GM18909 (cell line): ENCODE measurements around the gene ST3GAL3.
"Not testable (repeated sequence)": the region's sequence is repeated elsewhere in the genome, so short reads cannot be mapped to it uniquely, and the experiment has no call there.

Experiments used
- ATAC-seq: cut with Tn5 transposase; IDR thresholded peaks from one replicate; pipeline ENCODE4 v1.9.1; 2021; ENCODE audit warnings: mild to moderate bottlenecking; ENCODE audit not compliant: unreplicated experiment, poor library complexity

The ST3GAL3 gene

DNA sequence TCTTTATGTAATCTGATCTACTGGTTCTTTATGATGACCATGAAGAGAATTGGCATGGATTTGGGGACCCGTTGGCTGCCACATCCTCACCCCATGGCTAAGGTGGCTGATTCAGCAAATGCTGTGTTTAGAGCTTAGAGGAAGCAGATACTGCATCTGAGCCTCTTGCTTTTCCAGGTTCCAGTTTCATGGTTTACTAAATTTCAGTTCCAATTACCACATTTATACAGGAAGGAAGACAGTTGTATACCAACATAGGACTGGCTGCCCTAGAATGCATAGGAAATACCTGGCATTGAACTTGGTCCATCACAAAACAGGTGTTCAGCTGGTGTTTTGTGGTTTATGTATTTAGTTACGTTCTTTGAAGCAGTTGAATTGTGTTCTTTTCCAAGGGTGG lies 107.1 kb downstream of the ST3GAL3 start:
- ATAC-seq = no peak

DNA sequence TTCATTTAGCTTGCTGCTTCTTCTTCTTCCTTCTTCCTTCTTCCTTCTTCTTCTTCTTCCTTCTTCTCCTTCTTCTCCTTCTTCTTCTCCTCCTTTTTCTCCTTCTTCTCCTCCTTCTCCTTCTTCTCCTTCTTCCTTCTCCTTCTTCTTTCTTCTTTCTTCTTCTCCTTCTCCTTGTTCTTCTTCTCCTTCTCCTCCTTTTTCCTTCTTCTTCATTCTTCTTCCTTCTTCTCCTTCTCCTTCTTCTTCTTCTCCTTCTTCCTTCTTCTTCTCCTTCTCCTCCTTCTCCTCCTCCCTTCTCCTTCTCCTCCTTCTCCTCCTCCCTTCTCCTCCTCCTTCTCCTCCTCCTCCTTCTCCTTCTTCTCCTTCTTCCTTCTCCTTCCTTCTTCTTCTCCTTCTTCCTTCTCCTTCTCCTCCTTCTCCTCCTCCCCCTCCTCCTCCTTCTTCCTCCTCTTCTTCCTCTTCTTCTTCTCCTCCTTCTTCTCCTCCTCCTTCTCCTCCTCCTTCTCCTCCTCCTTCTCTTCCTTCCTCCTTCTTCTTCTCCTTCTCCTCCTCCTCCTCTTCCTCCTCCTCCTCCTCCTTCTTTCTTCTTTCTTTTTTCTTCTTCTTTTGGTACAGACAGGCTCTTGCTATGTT lies 110.1 kb downstream of the ST3GAL3 start:
- no peak for ATAC-seq

DNA sequence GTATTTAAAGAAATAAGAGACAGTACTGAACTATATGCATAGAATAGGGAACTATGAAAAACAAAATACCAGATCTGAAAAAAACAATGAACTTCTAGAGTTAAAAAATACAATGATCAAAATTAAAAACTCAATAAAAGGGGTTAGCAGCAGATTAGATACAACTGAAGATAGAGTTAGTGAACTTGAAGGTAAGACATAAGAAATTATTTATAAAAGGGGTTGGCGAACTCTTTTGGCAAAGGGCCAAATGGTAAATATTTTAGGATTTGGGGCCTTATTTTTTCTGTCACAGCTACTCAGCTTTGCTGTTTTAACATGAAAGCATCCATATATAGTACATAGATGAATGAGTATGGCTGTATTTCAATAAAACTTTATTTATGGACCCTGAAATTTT lies 111.4 kb downstream of the ST3GAL3 start:
- no peak for ATAC-seq

DNA sequence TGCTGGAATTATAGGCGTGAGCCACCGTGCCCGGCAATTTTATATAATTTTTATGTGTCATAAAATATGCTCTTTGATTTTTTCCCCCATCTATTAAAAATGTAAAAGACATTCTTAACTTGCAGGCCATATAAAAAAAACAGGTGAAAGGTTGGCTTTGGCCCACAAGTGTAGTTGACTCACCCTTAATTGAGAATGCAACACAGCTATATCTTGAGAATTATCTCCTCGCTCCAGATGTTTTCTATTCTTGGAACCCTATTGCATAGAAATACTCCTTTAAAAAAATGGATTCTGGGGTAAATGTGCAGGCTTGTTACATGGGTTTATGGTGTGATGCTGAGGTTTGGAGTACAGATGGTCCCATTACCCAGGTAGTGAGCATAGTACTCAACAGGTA lies 112.0 kb downstream of the ST3GAL3 start:
- no peak for ATAC-seq

DNA sequence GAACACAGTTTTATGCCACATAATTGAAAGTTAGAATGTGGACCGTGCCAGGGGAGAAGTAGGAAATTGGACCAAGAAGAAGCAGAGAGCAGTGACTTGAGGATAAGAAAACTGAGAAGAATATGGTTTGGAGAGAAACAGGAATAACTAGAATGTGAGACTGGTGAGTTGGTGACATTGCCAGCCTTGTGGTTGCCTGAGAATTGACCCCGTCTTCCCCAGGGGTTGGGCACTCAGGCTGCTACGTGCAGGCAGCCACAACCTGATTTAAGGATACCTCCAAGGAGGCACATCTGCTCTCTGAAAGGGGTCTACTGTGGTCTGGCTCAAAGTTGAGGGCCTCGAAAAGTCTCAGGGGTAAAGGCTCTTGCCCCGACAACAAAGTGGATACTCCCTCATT lies 114.1 kb downstream of the ST3GAL3 start:
- ATAC-seq = no peak

DNA sequence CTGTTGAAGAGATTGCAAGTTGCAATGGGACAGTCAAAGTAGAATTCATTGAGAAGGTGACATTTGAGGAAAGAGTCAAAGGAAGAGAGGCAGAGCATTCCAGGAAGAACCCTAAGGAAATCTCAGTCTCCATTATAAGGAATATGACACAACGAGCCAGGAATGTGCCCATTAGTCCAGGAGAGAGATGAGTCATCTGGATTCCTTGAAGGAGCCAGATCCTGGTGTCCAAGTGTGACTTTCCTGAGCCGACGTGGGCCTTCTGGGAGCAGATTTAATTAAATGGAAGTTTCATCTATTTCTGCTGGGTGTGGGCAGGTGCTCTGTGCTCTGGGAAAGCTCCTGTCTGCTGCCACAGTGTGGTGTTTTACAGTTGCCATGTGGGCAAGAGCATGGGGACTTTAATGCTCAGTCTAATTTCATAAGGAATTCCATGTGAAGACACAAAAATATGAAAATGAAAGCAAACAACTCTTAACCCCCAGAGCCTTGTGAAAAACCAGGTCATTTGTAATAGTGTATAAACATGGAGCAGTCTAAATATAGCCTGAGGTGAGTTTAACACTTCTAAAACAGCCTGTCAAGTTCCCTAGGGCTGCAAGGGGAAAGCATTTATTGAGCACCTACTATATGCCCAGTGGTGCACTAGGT lies 114.8 kb downstream of the ST3GAL3 start:
- ATAC-seq = no peak

DNA sequence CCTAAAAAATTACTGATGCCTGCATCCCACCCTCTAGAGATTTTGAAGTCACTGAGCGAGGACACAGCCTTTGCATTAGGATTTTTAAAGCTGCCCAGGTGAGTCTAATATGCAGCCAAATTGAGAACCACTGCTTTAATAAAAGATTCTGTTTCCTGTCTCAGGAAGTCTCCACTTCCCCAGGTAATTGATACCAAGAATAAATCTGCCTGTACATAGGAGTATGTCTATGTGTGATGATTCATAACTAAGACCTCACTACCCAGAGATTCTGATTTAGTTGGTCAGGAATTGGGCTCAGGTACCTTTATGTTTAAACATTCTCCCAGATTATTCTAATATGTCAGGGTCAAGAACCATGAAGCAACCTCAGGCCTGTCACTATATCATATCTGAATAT lies 117.5 kb downstream of the ST3GAL3 start:
- no peak for ATAC-seq

DNA sequence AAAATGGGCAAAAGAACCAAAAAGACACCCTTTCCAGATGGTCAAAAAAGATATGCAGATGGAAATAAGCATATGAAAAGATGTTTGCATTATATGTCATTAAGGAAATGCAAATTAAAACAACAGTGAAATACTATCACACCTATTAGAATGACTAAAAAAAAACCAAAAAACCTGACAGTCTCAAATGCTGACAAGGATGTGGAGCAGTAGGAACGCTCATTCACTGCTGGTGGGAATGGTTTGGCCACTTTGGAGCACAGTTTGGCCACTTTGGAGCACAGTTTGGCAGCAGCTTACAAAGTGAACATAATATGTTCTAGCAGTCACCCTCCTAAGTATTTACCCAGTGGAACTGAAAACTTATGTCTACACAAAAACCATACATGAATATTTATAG lies 121.2 kb downstream of the ST3GAL3 start:
- ATAC-seq = no peak

DNA sequence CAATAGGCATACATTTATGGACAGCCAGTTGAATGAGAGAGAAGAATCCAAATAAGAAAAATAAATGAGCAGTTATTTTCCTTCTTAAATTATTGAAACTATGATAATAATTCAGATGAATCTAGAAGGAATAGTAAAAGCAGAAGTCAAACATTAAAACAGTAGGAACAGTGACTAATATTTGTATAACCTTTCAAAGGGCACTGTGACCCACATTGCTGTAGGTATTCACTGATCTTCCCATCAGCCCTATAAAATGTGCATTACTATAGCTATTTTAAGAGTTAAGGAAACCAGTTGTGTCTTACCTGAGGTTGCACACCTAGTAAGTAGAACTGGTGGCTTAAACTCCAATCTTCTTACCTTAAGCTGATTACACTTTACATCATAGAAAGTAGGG lies 123.5 kb downstream of the ST3GAL3 start:
- no peak for ATAC-seq

DNA sequence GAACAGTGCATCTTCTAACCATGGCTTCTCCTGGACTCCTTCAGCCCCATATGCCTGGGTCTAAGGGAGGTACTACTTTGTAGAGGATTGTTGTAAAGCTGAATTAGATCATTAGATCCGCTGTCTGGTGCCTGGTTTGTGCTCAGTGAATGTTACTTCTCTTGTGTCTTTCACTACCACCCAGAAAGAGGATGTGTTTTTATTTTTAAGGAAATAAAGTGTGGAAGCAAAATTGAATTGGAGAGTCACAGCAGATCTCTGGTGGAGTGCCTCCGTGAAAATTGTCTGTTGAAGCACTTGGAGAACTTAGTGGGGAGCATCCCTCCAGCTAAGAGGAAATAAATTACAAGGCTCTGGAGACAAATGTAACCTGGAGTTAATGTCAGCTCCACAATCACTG lies 124.5 kb downstream of the ST3GAL3 start:
- ATAC-seq = no peak

DNA sequence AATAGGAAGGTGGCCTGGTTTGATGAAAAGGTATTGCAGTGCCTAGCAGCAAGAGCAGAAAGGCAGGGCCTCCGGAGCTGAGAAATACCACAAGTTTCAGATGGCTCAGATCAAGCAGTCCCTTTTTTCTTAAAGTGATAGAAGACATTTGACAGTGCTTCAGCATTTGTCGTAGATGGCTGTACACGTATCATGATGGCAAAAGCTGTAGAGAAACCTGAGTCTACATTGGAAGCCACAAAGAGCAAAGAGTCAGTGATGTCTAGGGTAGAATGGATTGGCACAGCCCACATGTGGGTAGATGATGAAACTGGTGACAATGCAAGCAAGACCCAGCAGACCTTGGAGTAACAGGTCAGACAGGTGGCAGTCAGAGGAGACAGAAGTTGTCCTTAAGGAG lies 124.9 kb downstream of the ST3GAL3 start:
- peak; percentile 43 for ATAC-seq

DNA sequence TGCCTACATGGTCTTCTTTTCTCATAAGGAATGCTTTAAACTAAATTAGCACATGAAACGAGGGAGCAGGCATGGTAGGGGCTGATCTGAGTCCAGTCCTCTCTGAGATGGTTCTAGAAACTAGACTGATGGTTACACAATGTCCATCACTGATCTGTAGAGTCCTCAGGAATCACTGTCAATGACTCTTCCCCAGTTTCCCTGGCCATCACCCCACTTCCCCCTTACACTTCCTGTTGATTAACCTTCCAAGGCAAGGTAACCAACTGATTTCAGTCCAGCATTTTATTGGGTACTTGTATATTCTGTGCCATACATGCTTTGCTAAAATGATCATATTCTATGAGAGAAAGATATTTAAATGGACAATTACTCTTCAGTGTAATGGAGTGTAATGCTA lies 125.7 kb downstream of the ST3GAL3 start:
- ATAC-seq = no peak

DNA sequence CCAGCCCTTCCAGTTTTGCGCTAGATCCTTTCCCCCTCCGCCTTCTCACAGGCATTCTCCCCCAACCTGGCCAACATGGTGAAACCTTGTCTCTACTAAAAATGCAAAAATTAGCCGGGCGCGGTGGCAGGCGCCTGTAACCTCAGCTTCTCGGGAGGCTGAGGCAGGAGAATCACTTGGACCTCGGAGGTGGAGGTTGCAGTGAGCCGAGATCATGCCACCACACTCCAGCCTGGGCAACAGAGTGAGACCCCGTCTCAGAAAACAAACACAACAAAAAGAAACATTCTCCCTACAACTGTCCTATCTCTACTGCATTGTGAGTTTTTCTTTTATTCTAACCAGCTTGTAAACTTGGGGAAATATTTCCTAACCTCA lies 126.6 kb downstream of the ST3GAL3 start:
- ATAC-seq = not testable (repeated sequence)

DNA sequence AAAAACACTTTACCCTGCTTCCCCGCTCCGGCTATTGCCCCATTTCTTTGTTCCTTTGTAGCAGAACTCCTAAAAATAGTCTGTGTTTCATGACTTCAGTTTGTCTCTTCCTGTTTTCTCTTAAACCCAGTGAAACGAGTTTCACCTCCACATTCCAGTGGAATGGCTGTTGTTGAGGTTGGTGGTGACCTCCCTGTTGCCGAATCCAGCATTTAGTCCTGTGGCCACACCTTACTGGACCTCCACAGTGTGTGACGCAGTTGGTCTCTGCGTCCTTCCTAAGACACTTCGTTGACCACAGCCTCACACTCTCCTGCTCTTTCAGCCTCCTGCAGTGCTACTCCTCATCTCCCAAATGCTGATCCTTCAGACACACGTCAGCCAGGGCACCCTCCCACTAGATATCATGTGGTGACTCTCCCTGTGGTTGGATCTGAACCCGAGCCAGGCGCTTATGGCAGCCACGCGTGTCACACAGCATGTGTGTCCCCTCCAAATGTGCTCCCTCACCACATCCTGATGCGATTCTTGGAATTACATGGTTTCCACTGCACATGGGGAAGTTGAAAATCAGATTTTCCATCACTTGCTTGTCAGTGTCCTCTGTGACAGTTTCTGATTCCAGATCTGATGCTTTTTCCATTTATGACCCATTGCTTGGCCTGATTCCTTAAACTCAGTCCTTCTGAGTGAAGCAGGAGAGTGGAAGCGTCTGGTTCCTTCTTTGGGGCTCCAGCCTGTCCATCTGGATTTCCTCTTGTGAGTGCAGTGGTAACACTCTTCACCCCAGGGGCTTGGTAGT lies 127.1 kb downstream of the ST3GAL3 start:
- ATAC-seq = no peak

DNA sequence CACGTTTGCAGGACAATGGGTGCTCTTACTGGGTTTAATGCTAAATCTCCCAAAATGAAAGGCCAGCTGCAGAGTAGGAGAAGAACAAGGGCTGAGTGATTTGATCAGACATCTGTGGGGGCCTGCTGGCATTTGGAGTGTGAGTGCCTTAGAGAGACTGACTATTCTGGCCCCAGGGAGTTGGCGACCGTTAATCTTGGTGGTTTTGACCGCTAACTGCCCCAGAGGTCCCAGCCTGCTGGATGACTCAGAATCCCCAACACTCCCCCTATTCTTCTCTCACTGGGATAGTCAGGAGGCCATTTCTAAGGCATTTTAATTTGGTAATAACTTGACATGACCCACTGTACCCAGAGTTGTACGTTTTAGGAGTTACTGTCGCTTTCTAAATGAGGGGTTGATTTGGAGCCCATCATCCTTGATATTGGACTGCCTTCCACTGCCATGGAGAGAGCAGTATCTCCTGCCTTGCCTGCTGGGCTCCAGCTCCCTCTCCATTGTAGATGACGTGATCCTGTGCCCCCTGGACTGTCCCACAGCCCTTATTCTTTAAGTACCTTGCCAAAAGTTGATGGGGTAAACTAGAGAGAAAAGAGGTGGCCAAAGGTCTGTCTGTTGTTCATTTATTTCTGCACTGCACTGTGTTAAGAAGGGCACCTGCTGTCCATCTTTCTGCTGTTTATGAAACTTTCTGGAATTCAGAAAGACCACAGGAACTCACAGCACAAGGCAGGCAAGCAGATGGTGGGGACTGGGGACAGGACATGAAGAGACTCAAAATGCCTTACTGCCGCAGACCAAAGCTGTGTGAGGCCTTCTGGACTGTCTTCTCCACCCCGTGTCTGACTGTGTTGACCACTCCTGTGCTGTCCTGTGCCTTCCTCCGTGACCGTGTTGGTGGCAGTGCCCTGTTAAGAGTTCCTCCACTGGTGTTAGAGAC lies 128.0 kb downstream of the ST3GAL3 start:
- no peak for ATAC-seq

DNA sequence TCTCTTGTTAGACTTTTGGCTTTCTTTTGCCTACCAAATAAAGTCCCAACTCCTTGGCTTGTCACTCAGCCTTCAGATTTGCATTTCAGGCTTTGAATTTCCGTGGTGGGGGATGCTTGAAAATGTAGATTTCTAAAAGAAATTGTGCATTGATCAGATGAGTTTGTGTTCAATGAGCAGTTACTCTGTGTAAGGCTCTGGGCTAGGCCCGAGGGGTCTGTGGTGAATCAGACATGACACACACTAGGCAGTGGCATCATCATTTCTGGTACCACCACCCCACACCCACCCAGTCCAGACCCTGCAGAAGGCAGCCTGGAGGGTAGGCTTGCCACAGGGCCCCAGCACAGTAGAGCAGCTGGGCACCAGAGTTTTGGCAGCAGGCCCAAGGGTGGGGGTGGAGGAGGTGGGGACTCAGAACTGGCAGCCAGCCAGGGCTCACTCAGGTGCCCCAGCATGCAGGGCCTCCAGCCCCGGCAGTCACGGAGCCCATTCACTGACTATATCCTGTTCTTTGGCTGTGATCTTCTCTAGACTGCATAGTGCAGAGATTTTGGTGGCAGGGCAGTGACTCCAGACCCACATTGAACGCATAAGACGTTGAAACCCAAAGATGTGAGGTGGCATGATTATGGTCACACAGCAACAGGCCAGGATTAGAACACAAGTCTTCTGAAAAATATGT lies 129.1 kb downstream of the ST3GAL3 start:
- peak; percentile 51 for ATAC-seq

DNA sequence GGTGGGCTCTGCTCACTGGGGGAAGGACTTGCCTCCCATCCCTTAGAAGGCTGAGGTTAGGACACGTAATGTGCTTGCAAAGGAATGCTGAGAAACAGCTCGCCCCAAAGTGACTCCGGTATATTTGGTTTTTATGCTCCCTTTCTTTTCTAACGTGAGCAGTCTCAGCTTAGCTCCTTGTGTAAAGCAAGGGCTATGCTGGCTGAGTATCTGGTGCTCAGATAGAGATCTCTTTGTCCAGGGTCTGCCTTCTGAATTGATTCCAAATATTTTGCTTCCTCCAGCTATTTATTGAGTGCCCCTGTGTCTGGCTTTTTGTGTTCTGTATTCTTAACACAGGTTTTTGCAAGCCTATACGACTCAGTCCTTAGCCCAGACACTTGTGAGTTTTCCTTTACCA lies 131.7 kb downstream of the ST3GAL3 start:
- ATAC-seq = no peak

DNA sequence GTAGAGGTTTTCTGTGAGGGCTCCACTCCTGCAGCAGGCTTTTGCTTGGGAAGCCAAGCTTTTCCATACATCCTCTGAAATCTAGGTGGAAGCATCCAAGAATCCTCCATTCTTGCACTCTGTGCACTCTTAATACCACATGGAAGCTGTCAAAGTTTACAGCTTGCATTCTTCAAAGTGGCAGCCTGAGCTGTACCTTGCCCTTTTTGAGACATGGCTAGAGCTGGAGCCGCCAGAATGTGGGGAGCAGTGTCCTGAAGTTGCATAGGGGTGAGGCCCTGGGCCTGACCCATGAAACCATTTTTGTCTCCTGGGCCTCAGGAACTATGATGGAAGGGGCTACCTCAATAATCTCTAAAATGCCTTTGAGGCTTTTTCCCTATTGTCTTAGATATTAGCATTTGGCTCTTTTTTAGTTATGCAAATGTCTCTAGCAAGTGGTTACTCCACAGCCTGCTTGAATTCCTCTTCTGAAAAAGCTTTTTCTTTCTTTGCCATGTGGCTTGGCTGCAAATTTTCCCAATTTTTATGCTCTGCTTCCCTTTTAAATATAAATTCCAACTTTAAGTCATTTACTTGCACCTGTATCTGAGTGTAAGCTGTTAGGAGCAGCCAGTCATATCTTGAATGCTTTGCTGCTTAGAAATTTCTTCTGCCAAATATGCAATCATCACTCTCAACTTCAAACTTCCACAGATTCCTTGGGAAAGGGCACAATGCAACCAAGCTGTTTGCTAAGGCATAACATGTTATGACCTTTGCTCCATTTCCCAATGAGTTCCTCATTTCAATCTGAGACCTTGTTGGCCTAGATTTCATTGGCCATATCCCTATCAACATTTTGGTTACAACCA lies 134.2 kb downstream of the ST3GAL3 start:
- no peak for ATAC-seq

DNA sequence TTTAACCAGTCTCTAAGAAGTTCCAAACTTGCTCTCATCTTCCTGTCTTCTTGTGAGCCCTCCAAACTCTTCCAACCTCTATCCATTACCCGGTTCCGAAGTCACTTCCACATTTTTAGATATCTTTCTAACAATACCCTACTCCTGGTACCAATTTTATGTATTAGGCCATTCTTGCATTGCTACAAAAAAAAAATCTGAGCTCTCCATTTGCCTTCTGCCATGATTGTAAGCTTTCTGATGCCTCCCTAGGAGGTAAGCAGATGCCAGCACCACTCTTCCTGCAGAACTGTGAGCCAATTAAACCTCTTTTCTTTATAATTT lies 134.8 kb downstream of the ST3GAL3 start:
- no peak for ATAC-seq
